K562 (cell line): Measurements from ENCODE around the gene DCTN5. TPM values are rescaled to one million over a fixed set of nuclear protein-coding genes. Genes with fewer than 3 reads are reported as not detected.
A peak's percentile ranks its signal among the peaks of the same experiment; 100 is the strongest.

Experiments
- AFF1 ChIP-seq, 2 experiments: fragments of 450-650 bp; IDR thresholded peaks; 2 replicates each; pipeline ENCODE4 v1.6.1; 2018; ENCODE audit warnings: mild to moderate bottlenecking in 2 of 2, low read depth in 1 of 2; ENCODE audit not compliant: partially characterized antibody in 2 of 2
- AFF4 ChIP-seq: sonication (generic); formaldehyde crosslinking; IDR thresholded peaks from 2 replicates; pipeline ENCODE4 v1.8.0; 2023; ENCODE audit warnings: mild to moderate bottlenecking, missing genetic modification reagents
- ARNT ChIP-seq, 2 experiments: fragments of 450-650 bp; IDR thresholded peaks; 2 replicates each; pipeline ENCODE4 v1.6.1; 2016; ENCODE audit warnings: mild to moderate bottlenecking in 1 of 2
- CEBPZ ChIP-seq: fragments of 150-350 bp; IDR thresholded peaks from 2 replicates; pipeline ENCODE4 v1.6.1; 2014; ENCODE audit warnings: low read depth, mild to moderate bottlenecking, low read length, borderline replicate concordance
- FOXK2 ChIP-seq, 2 experiments: fragments of 450-650 bp; IDR thresholded peaks in 1 of 2; conservative IDR thresholded peaks in 1 of 2; 2 replicates each; pipeline ENCODE4 v1.6.1; 2016; ENCODE audit warnings: low read depth in 2 of 2, mild to moderate bottlenecking in 1 of 2
- GABPA ChIP-seq: fragments of 200-800 bp; sonication (Bioruptor generic); conservative IDR thresholded peaks from 2 replicates; pipeline ENCODE4 v1.6.1; 2016; ENCODE audit warnings: low read depth, missing genetic modification characterization, missing compliant biosample characterization
- GATA2 ChIP-seq: sonication (generic); formaldehyde crosslinking; IDR thresholded peaks from 2 replicates; pipeline ENCODE4 v1.4.0; 2020; ENCODE audit warnings: mild to moderate bottlenecking, missing genetic modification reagents
- SRSF9 ChIP-seq: fragments of 200-400 bp; formaldehyde crosslinking; IDR thresholded peaks from 2 replicates; pipeline ENCODE4 v1.6.1; 2017; ENCODE audit warnings: low read depth, low read length, borderline replicate concordance
- TAF1 ChIP-seq: IDR thresholded peaks from 2 replicates; pipeline ENCODE4 v1.6.1; 2011; ENCODE audit warnings: mild to moderate bottlenecking, low read length, moderate library complexity; ENCODE audit not compliant: insufficient read depth, control insufficient read depth, severe bottlenecking; ENCODE audit errors: extremely low read depth
- TCF7 ChIP-seq: sonication (generic); IDR thresholded peaks from 2 replicates; pipeline ENCODE4 v1.6.1; 2016; ENCODE audit warnings: antibody characterized with exemption, borderline replicate concordance
- TEAD1 ChIP-seq, 2 experiments: fragments of 450-650 bp in 1 of 2; sonication (generic) in 1 of 2; formaldehyde crosslinking; IDR thresholded peaks; 2 replicates each; pipeline versions ENCODE4 v1.4.0 to v1.8.0; 2020 to 2022; ENCODE audit warnings: mild to moderate bottlenecking in 2 of 2, missing genetic modification reagents in 1 of 2
- U2AF2 ChIP-seq: fragments of 200-400 bp; formaldehyde crosslinking; optimal IDR thresholded peaks from 2 replicates; pipeline ENCODE3; 2017; ENCODE audit warnings: low read depth, mild to moderate bottlenecking, low read length
- ZNF146 ChIP-seq: IDR thresholded peaks from one replicate; pipeline ENCODE4 v1.6.1; 2018; ENCODE audit warnings: missing compliant biosample characterization; ENCODE audit not compliant: unreplicated experiment
- ZSCAN32 ChIP-seq: fragments of 450-650 bp; formaldehyde crosslinking; IDR thresholded peaks from 2 replicates; pipeline ENCODE4 v1.4.0; 2020; ENCODE audit warnings: mild to moderate bottlenecking, moderate library complexity
- polyA plus RNA-seq, 8 experiments: library from polyadenylated mRNA; depleted of rRNA in 4 of 8; stranded (reverse) in 5 of 8; unstranded in 3 of 8; fragments of >200 nt; fragmentation: Nextera tagmentation in 2 of 8; fragmentation: Illumina TruSeq in 1 of 8; extraction: Ambion mirVana in 2 of 8; extraction: Trizol in 1 of 8; gene quantifications; 2 replicates each; pipeline versions ENCODE4 v1.2.1 to v1.2.3, GENCODE V29; 2011 to 2014; ENCODE audit warnings: inconsistent platforms in 1 of 8, missing spikeins in 1 of 8
- total RNA-seq, 7 experiments: library from RNA; depleted of rRNA in 6 of 7; stranded (reverse); fragments of >200 nt in 6 of 7; fragmentation: Illumina TruSeq in 2 of 7; extraction: Trizol in 2 of 7; gene quantifications; 2 replicates each; pipeline versions ENCODE4 v1.2.1 to v1.2.3, GENCODE V29; 2011 to 2021; ENCODE audit warnings: low replicate concordance in 1 of 7

The DCTN5 gene
- total and polyA plus RNA-seq, 9 of the 15 experiments (the other 6 are each of a cell fraction or from before 2014, with no cell fraction given) = 35.8 to 149 (median 75.9) TPM

- peak; percentile 83 for TF ChIP-seq TAF1
- TF ChIP-seq AFF1 (IDR thresholded peaks at IDR 0.05; ENCODE audit: low read depth in 1 of 2, partially characterized antibody in 2 of 2) = no peak
- no peak for TF ChIP-seq U2AF2
- TF ChIP-seq FOXK2 (conservative IDR thresholded peaks at IDR 0.05 in 1 of 2, IDR thresholded peaks at IDR 0.05 in 1 of 2; ENCODE audit: low read depth in 2 of 2) = no peak
- no peak for TF ChIP-seq SRSF9
- no peak for TF ChIP-seq GATA2
- no peak for TF ChIP-seq TCF7
- TF ChIP-seq AFF4 = no peak
- TF ChIP-seq ZNF146 (CRISPR knock-in tag) = peak; percentile 10
- 0 out of 2 replicates have a peak, but pooled peaks have one; percentile 34 for TF ChIP-seq CEBPZ
- peak in 1 of 2 experiments; percentile 19; a peak in 1 of 4 replicates for TF ChIP-seq TEAD1 (CRISPR knock-in tag; IDR thresholded peaks at IDR 0.05)
- TF ChIP-seq ARNT (IDR thresholded peaks at IDR 0.05) = no peak
- peak; percentile 88 for TF ChIP-seq GABPA (tag)
- TF ChIP-seq ZSCAN32 = no peak
Measured at GRCh38 chr16:23595951-23596720, 45.1 kb upstream of the DCTN5 start, which contains the start of gene NDUFAB1 (continued).
